Endodermal cell (in vitro differentiated cells): Measurements from ENCODE around the gene MDM1. TPM values are rescaled to one million over a fixed set of nuclear protein-coding genes. Genes with fewer than 3 reads are reported as not detected.

Experiments used
- DNase-seq: peaks from one replicate; pipeline ENCODE4 v3.0.0-alpha.2; 2017
- H3K27ac ChIP-seq: 2 replicates; pipeline ENCODE4 v1.5.1; 2013; ENCODE audit warnings: mild to moderate bottlenecking, low read depth, low read length, moderate library complexity
- H3K27me3 ChIP-seq: 2 replicates; pipeline ENCODE4 v1.6.1; 2013; ENCODE audit warnings: mild to moderate bottlenecking, low read length, moderate library complexity; ENCODE audit not compliant: insufficient read depth, control insufficient read depth, poor library complexity, severe bottlenecking
- H3K36me3 ChIP-seq: 2 replicates; pipeline ENCODE4 v1.7.0; 2013; ENCODE audit warnings: mild to moderate bottlenecking, low read length, moderate library complexity; ENCODE audit not compliant: control insufficient read depth, insufficient read depth
- H3K4me1 ChIP-seq: one replicate; pipeline ENCODE4 v1.7.0; 2013; ENCODE audit warnings: low read length; ENCODE audit not compliant: control insufficient read depth, insufficient read depth
- H3K4me3 ChIP-seq: 2 replicates; pipeline ENCODE4 v1.5.1; 2013; ENCODE audit warnings: mild to moderate bottlenecking, low read length, moderate library complexity
- H3K9ac ChIP-seq: 2 replicates; pipeline ENCODE4 v1.6.1; 2013; ENCODE audit warnings: mild to moderate bottlenecking, low read length, moderate library complexity; ENCODE audit not compliant: poor library complexity, severe bottlenecking; ENCODE audit errors: extremely low read depth
- H3K9me3 ChIP-seq: 2 replicates; pipeline ENCODE4 v1.6.1; 2013; ENCODE audit warnings: mild to moderate bottlenecking, low read length, moderate library complexity; ENCODE audit not compliant: control insufficient read depth
- H3K27ac Mint-ChIP-seq: 2 replicates; pipeline ENCODE4 v1.8.0; 2020; ENCODE audit warnings: mixed read lengths
- H3K27me3 Mint-ChIP-seq: 2 replicates; pipeline ENCODE4 v1.8.0; 2021; ENCODE audit warnings: mild to moderate bottlenecking, mixed read lengths; ENCODE audit not compliant: insufficient read depth
- H3K36me3 Mint-ChIP-seq: 2 replicates; pipeline ENCODE4 v1.8.0; 2020; ENCODE audit warnings: low read depth, mixed read lengths
- H3K4me1 Mint-ChIP-seq: 2 replicates; pipeline ENCODE4 v1.8.0; 2020; ENCODE audit warnings: mixed read lengths
- H3K4me3 Mint-ChIP-seq: 2 replicates; pipeline ENCODE4 v1.8.0; 2020; ENCODE audit warnings: mild to moderate bottlenecking, moderate library complexity, mixed read lengths
- H3K9me3 Mint-ChIP-seq: 2 replicates; pipeline ENCODE4 v1.8.0; 2020; ENCODE audit warnings: mild to moderate bottlenecking, mixed read lengths
- CTCF ChIP-seq: fragments of 200-600 bp; sonication (generic); conservative IDR thresholded peaks from 2 replicates; pipeline ENCODE4 v1.5.0; 2021; ENCODE audit warnings: antibody characterized with exemption, mild to moderate bottlenecking
- WGBS, 2 experiments: methylation state at CpG; one replicate each; pipeline versions ENCODE4 v1.1.5 to v1.1.7; 2013; ENCODE audit warnings: missing lambda C conversion rate in 2 of 2, mixed read lengths in 1 of 2; ENCODE audit not compliant: insufficient coverage in 1 of 2, insufficient read length in 1 of 2; 5-methylcytosine and 5-hydroxymethylcytosine counted together
- total RNA-seq, 2 donors: library from RNA; stranded (reverse); fragmentation: NEBNext Ultra II Directional in 1 of 2; extraction: Animal tissue kit (Norgen Biotek cat#: 25700) in 1 of 2; gene quantifications; 2 replicates in 1 of 2; 3 replicates in 1 of 2; pipeline ENCODE4 v1.2.1, GENCODE V29; 2021

The MDM1 gene
- total RNA-seq, 2 donors from 2014 or later, result 20.2 to 21.2 TPM

- no peaks in the 10 kb centered on the region for H3K36me3 Mint-ChIP-seq
- no peaks in the 10 kb centered on the region for H3K36me3 ChIP-seq
- no peak overlapping the region for H3K27ac Mint-ChIP-seq
- H3K4me1 ChIP-seq, result peaks cover 3% of the 10 kb centered on the region
- no peaks in the 10 kb centered on the region for H3K9me3 Mint-ChIP-seq
- H3K27ac ChIP-seq, result no peak overlapping the region
- H3K9me3 ChIP-seq, result no peaks in the 10 kb centered on the region
- peaks cover 21% of the 10 kb centered on the region for H3K4me1 Mint-ChIP-seq
- no peak overlapping the region for H3K9ac ChIP-seq
- no peaks in the 10 kb centered on the region for H3K27me3 ChIP-seq
- no peak overlapping the region for H3K4me3 Mint-ChIP-seq
- DNase-seq, result no peak
- no peak overlapping the region for H3K4me3 ChIP-seq
- H3K27me3 Mint-ChIP-seq, result no peaks in the 10 kb centered on the region
- TF ChIP-seq CTCF, result no peak
Observed at GRCh38 chr12:68361953-68362352, 29.8 kb upstream of the MDM1 start.

- H3K4me1 Mint-ChIP-seq, result peaks cover 9% of the 10 kb centered on the region
- H3K36me3 Mint-ChIP-seq, result no peaks in the 10 kb centered on the region
- no peak for TF ChIP-seq CTCF
- DNase-seq, result no peak
- no peak overlapping the region for H3K27ac ChIP-seq
- no peak overlapping the region for H3K4me3 Mint-ChIP-seq
- no peaks in the 10 kb centered on the region for H3K9me3 ChIP-seq
- no peak overlapping the region for H3K9ac ChIP-seq
- H3K27me3 ChIP-seq, result no peaks in the 10 kb centered on the region
- H3K9me3 Mint-ChIP-seq, result no peaks in the 10 kb centered on the region
- peaks cover 3% of the 10 kb centered on the region for H3K4me1 ChIP-seq
- no peak overlapping the region for H3K27ac Mint-ChIP-seq
- H3K4me3 ChIP-seq, result no peak overlapping the region
- no peaks in the 10 kb centered on the region for H3K36me3 ChIP-seq
- peaks cover 3% of the 10 kb centered on the region for H3K27me3 Mint-ChIP-seq
Observed at GRCh38 chr12:68359674-68360073, 27.5 kb upstream of the MDM1 start.

- 27 to 38% methylated on average over 9 to 10 of the region's 10 CpGs for WGBS, 2 experiments
- peak overlapping the region; percentile 6 for H3K27ac ChIP-seq
Observed at GRCh38 chr12:68358532-68359485, 26.6 kb upstream of the MDM1 start.

More at GRCh38 chr12:68358532-68359485, 26.6 kb upstream of the MDM1 start:
- TF ChIP-seq CTCF, result peak; percentile 84
- Mint-ChIP-seq H3K4me1 (peaks cover 8% of the 10 kb centered on the region), H3K9me3 (no peaks in the 10 kb centered on the region), H3K4me3 (peak overlapping the region; percentile 13), H3K27ac (peak overlapping the region; percentile 93), H3K36me3 (no peaks in the 10 kb centered on the region), H3K27me3 (peaks cover 3% of the 10 kb centered on the region)
- DNase-seq, result peak; percentile 89
- Histone ChIP-seq H3K4me1 (peaks cover 3% of the 10 kb centered on the region), H3K9ac (no peak overlapping the region), H3K9me3 (no peaks in the 10 kb centered on the region), H3K27me3 (no peaks in the 10 kb centered on the region), H3K4me3 (no peak overlapping the region), H3K36me3 (no peaks in the 10 kb centered on the region)
